Gastrocnemius medialis (tissue), 4 donors: ENCODE measurements around the gene PRKCE.

Experiments used
- POLR2A ChIP-seq, 2 donors: fragments of 450-650 bp; IDR thresholded peaks; one replicate each; pipeline ENCODE4 v1.6.1; 2017; ENCODE audit warnings: antibody characterized with exemption in 2 of 2, mild to moderate bottlenecking in 2 of 2, moderate library complexity in 2 of 2
- TF ChIP-seq, protein P1 (sequence below), 5 experiments: fragments of 450-650 bp in 3 of 5; fragments of 200-600 bp in 2 of 5; sonication (generic) in 2 of 5; IDR thresholded peaks in 4 of 5; conservative IDR thresholded peaks in 1 of 5; 1 replicate in 4 of 5; 2 replicates in 1 of 5; pipeline ENCODE4 v1.5.1; 2016 to 2019; ENCODE audit warnings: antibody characterized with exemption in 5 of 5, mild to moderate bottlenecking in 3 of 5, moderate library complexity in 3 of 5

DNA sequence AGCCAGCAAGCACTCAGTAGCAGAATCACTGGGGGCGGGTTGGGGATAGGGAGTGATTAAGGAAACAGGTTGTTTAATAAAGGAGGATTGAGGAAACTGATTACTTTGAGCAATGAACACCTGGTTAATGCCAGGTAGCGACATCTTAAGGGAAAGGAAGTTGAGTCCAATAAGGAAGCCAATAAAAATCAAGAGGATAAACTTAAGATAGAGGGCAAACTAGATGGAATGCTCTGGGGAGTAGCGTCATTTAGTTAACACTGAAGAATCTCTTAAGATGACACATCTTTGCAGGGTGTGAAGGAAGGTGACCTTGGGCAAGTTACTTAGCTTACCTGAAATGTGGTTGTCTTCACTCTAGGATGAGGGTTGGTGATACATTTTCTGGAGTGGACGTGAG lies 242.7 kb downstream of the PRKCE start:
- TF ChIP-seq, protein P1, sequence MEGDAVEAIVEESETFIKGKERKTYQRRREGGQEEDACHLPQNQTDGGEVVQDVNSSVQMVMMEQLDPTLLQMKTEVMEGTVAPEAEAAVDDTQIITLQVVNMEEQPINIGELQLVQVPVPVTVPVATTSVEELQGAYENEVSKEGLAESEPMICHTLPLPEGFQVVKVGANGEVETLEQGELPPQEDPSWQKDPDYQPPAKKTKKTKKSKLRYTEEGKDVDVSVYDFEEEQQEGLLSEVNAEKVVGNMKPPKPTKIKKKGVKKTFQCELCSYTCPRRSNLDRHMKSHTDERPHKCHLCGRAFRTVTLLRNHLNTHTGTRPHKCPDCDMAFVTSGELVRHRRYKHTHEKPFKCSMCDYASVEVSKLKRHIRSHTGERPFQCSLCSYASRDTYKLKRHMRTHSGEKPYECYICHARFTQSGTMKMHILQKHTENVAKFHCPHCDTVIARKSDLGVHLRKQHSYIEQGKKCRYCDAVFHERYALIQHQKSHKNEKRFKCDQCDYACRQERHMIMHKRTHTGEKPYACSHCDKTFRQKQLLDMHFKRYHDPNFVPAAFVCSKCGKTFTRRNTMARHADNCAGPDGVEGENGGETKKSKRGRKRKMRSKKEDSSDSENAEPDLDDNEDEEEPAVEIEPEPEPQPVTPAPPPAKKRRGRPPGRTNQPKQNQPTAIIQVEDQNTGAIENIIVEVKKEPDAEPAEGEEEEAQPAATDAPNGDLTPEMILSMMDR (IDR thresholded peaks at IDR 0.05 in 4 of 5, conservative IDR thresholded peaks at IDR 0.05 in 1 of 5) = no peak
- TF ChIP-seq POLR2A (IDR thresholded peaks at IDR 0.05) = no peak
